ENCODE results near the gene COA8. TPM values are rescaled to one million over a fixed set of nuclear protein-coding genes. Genes with fewer than 3 reads are reported as not detected.

Gene COA8
- total and polyA plus RNA-seq, 5 donors, result 33.8 to 60.8 (median 43.3) TPM

- WGBS, result 79% methylated on average over 23 of the region's 23 CpGs
- no peaks in the 10 kb centered on the region for H3K27me3 ChIP-seq (ENCODE audit: control insufficient read depth, insufficient read depth)
- intact Hi-C loops (cut with DNase I), result no loop called here
- no peak overlapping the region for H3K4me3 ChIP-seq (ENCODE audit: low read length)
- no peaks in the 10 kb centered on the region for H3K9me3 ChIP-seq (ENCODE audit: control insufficient read depth, low read length)
- peaks cover 2% of the 10 kb centered on the region for H3K4me1 ChIP-seq (ENCODE audit: control insufficient read depth, insufficient read depth, low read length)
- H3K27ac ChIP-seq (ENCODE audit: low read length), result no peak overlapping the region
- ATAC-seq (no peak), DNase-seq (peak; percentile 17 to 54 (median 50))
Observed at GRCh38 chr14:103533137-103533998, 29.4 kb upstream of the COA8 start.

- Histone ChIP-seq H3K4me1 (ENCODE audit: control insufficient read depth, insufficient read depth, low read length) (peaks cover 2% of the 10 kb centered on the region), H3K4me3 (ENCODE audit: low read length) (no peak overlapping the region), H3K9me3 (ENCODE audit: control insufficient read depth, low read length) (no peaks in the 10 kb centered on the region), H3K27ac (ENCODE audit: low read length) (no peak overlapping the region), H3K27me3 (ENCODE audit: control insufficient read depth, insufficient read depth) (no peaks in the 10 kb centered on the region)
- peak in 2 of 3 donors; percentile 43 to 51 for DNase-seq
- intact Hi-C loops (cut with DNase I), result no loop called here
- no peak for ATAC-seq
- WGBS, result 80% methylated on average over 25 of the region's 25 CpGs
Observed at GRCh38 chr14:103533999-103534575, 28.7 kb upstream of the COA8 start.

- intact Hi-C loops (cut with DNase I), result no loop called here
- ATAC-seq (no peak), DNase-seq (peak in 2 of 3 donors; percentile 62 to 75)
- H3K27ac ChIP-seq (ENCODE audit: low read length), result no peak overlapping the region
- H3K4me1 ChIP-seq (ENCODE audit: control insufficient read depth, insufficient read depth, low read length), result peaks cover 2% of the 10 kb centered on the region
- no peaks in the 10 kb centered on the region for H3K27me3 ChIP-seq (ENCODE audit: control insufficient read depth, insufficient read depth)
- H3K9me3 ChIP-seq (ENCODE audit: control insufficient read depth, low read length), result no peaks in the 10 kb centered on the region
- no peak overlapping the region for H3K4me3 ChIP-seq (ENCODE audit: low read length)
- WGBS, result 84% methylated on average over 22 of the region's 22 CpGs
Observed at GRCh38 chr14:103534576-103535061, 28.1 kb upstream of the COA8 start.

- Histone ChIP-seq H3K4me3 (ENCODE audit: low read length) (no peak overlapping the region), H3K27ac (ENCODE audit: low read length) (no peak overlapping the region), H3K9me3 (ENCODE audit: control insufficient read depth, low read length) (no peaks in the 10 kb centered on the region), H3K4me1 (ENCODE audit: control insufficient read depth, insufficient read depth, low read length) (no peaks in the 10 kb centered on the region), H3K27me3 (ENCODE audit: control insufficient read depth, insufficient read depth) (no peaks in the 10 kb centered on the region)
- intact Hi-C loops (cut with DNase I), result no loop called here
- DNase-seq (peak; percentile 53 to 77 (median 67)), ATAC-seq (no peak)
- 79% methylated on average over 21 of the region's 21 CpGs for WGBS
Observed at GRCh38 chr14:103535081-103535890, 27.5 kb upstream of the COA8 start.

GRCh38 chr14:103535891-103536565 is 26.7 kb upstream of the COA8 start:
- Histone ChIP-seq H3K9me3 (ENCODE audit: control insufficient read depth, low read length) (no peaks in the 10 kb centered on the region), H3K4me3 (ENCODE audit: low read length) (no peak overlapping the region), H3K27ac (ENCODE audit: low read length) (no peak overlapping the region)

GRCh38 chr14:103536693-103537092 is 26.1 kb upstream of the COA8 start:
- no peaks in the 10 kb centered on the region for H3K4me1 ChIP-seq (ENCODE audit: control insufficient read depth, insufficient read depth, low read length)
- H3K27me3 ChIP-seq (ENCODE audit: control insufficient read depth, insufficient read depth), result no peaks in the 10 kb centered on the region
- intact Hi-C loops (cut with DNase I), result no loop called here
- WGBS, result 76% methylated on average over 9 of the region's 9 CpGs
- no peak overlapping the region for H3K27ac ChIP-seq (ENCODE audit: low read length)
- peak; percentile 19 to 45 (median 35) for DNase-seq
- H3K4me3 ChIP-seq (ENCODE audit: low read length), result no peak overlapping the region
- H3K9me3 ChIP-seq (ENCODE audit: control insufficient read depth, low read length), result no peaks in the 10 kb centered on the region
- no peak for ATAC-seq

More at GRCh38 chr14:103535891-103536565, 26.7 kb upstream of the COA8 start:
- Histone ChIP-seq H3K27me3 (ENCODE audit: control insufficient read depth, insufficient read depth) (no peaks in the 10 kb centered on the region), H3K4me1 (ENCODE audit: control insufficient read depth, insufficient read depth, low read length) (no peaks in the 10 kb centered on the region)
- WGBS, result 86% methylated on average over 11 of the region's 11 CpGs
- DNase-seq, result peak; percentile 9 to 45 (median 38)
- ATAC-seq, result no peak
- intact Hi-C loops (cut with DNase I), result no loop called here

- H3K27me3 ChIP-seq (ENCODE audit: control insufficient read depth, insufficient read depth), result no peaks in the 10 kb centered on the region
- DNase-seq (peak; percentile 10 to 44 (median 40)), ATAC-seq (no peak)
- intact Hi-C loops (cut with DNase I), result no loop called here
- no peak overlapping the region for H3K4me3 ChIP-seq (ENCODE audit: low read length)
- no peaks in the 10 kb centered on the region for H3K4me1 ChIP-seq (ENCODE audit: control insufficient read depth, insufficient read depth, low read length)
- no peak overlapping the region for H3K27ac ChIP-seq (ENCODE audit: low read length)
- no peaks in the 10 kb centered on the region for H3K9me3 ChIP-seq (ENCODE audit: control insufficient read depth, low read length)
- WGBS, result 70% methylated on average over 18 of the region's 18 CpGs
Observed at GRCh38 chr14:103537175-103537990, 25.4 kb upstream of the COA8 start.

GRCh38 chr14:103538291-103539055 is 24.3 kb upstream of the COA8 start:
- ATAC-seq (peak; percentile 7 to 14), DNase-seq (peak; percentile 57 to 85 (median 74))
- H3K27ac ChIP-seq (ENCODE audit: low read length), result peak overlapping the region; percentile 6
- no peak overlapping the region for H3K4me3 ChIP-seq (ENCODE audit: low read length)
- H3K27me3 ChIP-seq (ENCODE audit: control insufficient read depth, insufficient read depth), result no peaks in the 10 kb centered on the region
- intact Hi-C loops (cut with DNase I), result no loop called here
- WGBS, result 40% methylated on average over 30 of the region's 30 CpGs
- no peaks in the 10 kb centered on the region for H3K9me3 ChIP-seq (ENCODE audit: control insufficient read depth, low read length)
- H3K4me1 ChIP-seq (ENCODE audit: control insufficient read depth, insufficient read depth, low read length), result no peaks in the 10 kb centered on the region

- Histone ChIP-seq H3K4me1 (ENCODE audit: control insufficient read depth, insufficient read depth, low read length) (no peaks in the 10 kb centered on the region), H3K4me3 (ENCODE audit: low read length) (no peak overlapping the region)
Observed at GRCh38 chr14:103539056-103539825, 23.5 kb upstream of the COA8 start.

More at GRCh38 chr14:103539056-103539825, 23.5 kb upstream of the COA8 start:
- 64% methylated on average over 28 of the region's 28 CpGs for WGBS
- no peaks in the 10 kb centered on the region for H3K9me3 ChIP-seq (ENCODE audit: control insufficient read depth, low read length)
- DNase-seq, result peak; percentile 14 to 49 (median 47)
- H3K27me3 ChIP-seq (ENCODE audit: control insufficient read depth, insufficient read depth), result no peaks in the 10 kb centered on the region
- H3K27ac ChIP-seq (ENCODE audit: low read length), result peak overlapping the region; percentile 4
- intact Hi-C loops (cut with DNase I), result no loop called here
- ATAC-seq, result no peak

All from right cardiac atrium (tissue), 5 donors.